ENCODE data around the gene MAPK10.

Gene MAPK10

DNA sequence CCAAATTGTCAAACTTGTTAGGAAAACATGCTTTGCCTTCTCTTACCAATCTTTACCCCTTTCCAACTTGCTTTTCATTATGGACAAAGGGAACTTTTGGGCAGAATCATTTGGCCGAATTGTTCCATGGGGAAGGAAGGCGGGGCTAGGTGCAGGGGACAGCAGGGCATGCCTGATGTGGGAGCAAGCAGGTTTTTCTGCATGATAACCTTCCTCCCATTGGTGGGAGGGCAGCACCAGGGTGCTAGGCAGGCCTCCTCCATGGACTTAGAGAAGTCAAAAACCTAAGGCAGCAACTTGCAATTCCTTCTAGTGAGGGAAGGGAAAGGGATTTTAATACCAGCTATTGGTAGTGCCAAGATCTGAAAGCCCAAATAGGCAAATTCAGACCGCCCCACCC, 260.5 kb downstream of the MAPK10 start:
- H3K9ac ChIP-seq (ENCODE audit: low read length), result no peak overlapping the region
- H3K4me1 ChIP-seq (ENCODE audit: low read length), result no peaks in the 10 kb centered on the region
- H3K36me3 ChIP-seq (replicated peaks; ENCODE audit: low read depth, low read length), result no peaks in the 10 kb centered on the region
- H4K20me1 ChIP-seq (ENCODE audit: insufficient read depth, low read length), result no peaks in the 10 kb centered on the region
- no peak overlapping the region for H3K4me3 ChIP-seq (ENCODE audit: low read length)
- H3K4me2 ChIP-seq (ENCODE audit: low read length), result no peak overlapping the region
- H3K27me3 ChIP-seq (ENCODE audit: low read depth, low read length), result no peaks in the 10 kb centered on the region
- no peaks in the 10 kb centered on the region for H3K79me2 ChIP-seq (ENCODE audit: low read length)
- H3K9me3 ChIP-seq (ENCODE audit: insufficient read depth, low read length), result no peaks in the 10 kb centered on the region
- H3K27ac ChIP-seq (ENCODE audit: low read length), result no peak overlapping the region
- TF ChIP-seq, protein P1, sequence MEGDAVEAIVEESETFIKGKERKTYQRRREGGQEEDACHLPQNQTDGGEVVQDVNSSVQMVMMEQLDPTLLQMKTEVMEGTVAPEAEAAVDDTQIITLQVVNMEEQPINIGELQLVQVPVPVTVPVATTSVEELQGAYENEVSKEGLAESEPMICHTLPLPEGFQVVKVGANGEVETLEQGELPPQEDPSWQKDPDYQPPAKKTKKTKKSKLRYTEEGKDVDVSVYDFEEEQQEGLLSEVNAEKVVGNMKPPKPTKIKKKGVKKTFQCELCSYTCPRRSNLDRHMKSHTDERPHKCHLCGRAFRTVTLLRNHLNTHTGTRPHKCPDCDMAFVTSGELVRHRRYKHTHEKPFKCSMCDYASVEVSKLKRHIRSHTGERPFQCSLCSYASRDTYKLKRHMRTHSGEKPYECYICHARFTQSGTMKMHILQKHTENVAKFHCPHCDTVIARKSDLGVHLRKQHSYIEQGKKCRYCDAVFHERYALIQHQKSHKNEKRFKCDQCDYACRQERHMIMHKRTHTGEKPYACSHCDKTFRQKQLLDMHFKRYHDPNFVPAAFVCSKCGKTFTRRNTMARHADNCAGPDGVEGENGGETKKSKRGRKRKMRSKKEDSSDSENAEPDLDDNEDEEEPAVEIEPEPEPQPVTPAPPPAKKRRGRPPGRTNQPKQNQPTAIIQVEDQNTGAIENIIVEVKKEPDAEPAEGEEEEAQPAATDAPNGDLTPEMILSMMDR (IDR thresholded peaks at IDR 0.05; ENCODE audit: low read depth, low read length), result no peak
- TF ChIP-seq EZH2phosphoT487 (IDR thresholded peaks at IDR 0.05; ENCODE audit: low read depth), result no peak
- H2AFZ ChIP-seq (ENCODE audit: low read depth, low read length), result no peak overlapping the region

DNA sequence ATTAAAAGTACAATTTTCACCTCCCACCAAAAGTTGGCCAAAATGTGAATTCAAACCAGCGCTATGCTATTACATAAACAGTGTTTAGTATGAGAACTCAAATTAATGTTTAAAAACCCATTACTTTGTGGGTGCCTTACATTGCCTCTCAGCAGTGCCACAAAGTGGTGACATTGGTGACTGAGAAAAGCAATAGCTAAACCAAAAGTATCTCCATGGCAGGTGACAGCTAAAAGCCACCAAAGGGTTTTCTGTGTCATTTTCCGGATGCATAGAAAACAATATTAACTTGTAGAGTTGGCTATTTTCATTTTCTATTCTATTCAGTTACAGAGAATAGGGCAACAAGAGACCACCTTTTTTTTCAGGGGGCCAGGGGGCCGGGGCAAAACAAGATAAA, 261.2 kb downstream of the MAPK10 start:
- Histone ChIP-seq H3K79me2 (ENCODE audit: low read length) (no peaks in the 10 kb centered on the region), H3K27me3 (ENCODE audit: low read depth, low read length) (no peaks in the 10 kb centered on the region), H3K36me3 (replicated peaks; ENCODE audit: low read depth, low read length) (no peaks in the 10 kb centered on the region), H3K27ac (ENCODE audit: low read length) (no peak overlapping the region), H4K20me1 (ENCODE audit: insufficient read depth, low read length) (no peaks in the 10 kb centered on the region), H3K4me3 (ENCODE audit: low read length) (no peak overlapping the region), H3K4me2 (ENCODE audit: low read length) (no peak overlapping the region), H3K9ac (ENCODE audit: low read length) (no peak overlapping the region), H3K4me1 (ENCODE audit: low read length) (no peaks in the 10 kb centered on the region), H3K9me3 (ENCODE audit: insufficient read depth, low read length) (no peaks in the 10 kb centered on the region), H2AFZ (ENCODE audit: low read depth, low read length) (no peak overlapping the region)
- TF ChIP-seq, protein P1 (IDR thresholded peaks at IDR 0.05; ENCODE audit: low read depth, low read length), result peak; percentile 13; the same call in 1 of the 2 replicates
- no peak for TF ChIP-seq EZH2phosphoT487 (IDR thresholded peaks at IDR 0.05; ENCODE audit: low read depth)

DNA sequence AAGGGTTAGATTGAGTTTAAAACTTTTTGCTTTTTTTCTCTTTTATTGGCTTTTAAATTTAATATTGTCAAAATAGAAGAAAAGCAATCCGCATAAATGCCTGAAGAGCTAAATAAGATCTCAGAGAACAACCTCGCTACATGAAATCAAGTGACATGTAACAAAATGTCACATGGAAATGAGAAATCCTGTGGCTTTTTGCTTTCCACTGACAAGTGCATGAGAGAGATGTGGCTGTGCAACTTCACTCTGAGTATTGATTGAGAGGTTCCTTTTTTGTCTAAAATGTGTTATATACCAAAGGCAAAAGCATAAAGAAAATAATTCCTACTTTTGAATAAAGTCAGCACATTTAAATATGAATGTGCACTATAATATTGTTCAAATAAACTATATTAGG, 263.5 kb downstream of the MAPK10 start:
- no peaks in the 10 kb centered on the region for H3K36me3 ChIP-seq (replicated peaks; ENCODE audit: low read depth, low read length)
- H3K4me3 ChIP-seq (ENCODE audit: low read length), result no peak overlapping the region
- H3K27me3 ChIP-seq (ENCODE audit: low read depth, low read length), result no peaks in the 10 kb centered on the region
- H3K4me1 ChIP-seq (ENCODE audit: low read length), result no peaks in the 10 kb centered on the region
- no peak overlapping the region for H3K4me2 ChIP-seq (ENCODE audit: low read length)
- no peak overlapping the region for H2AFZ ChIP-seq (ENCODE audit: low read depth, low read length)
- H3K9me3 ChIP-seq (ENCODE audit: insufficient read depth, low read length), result no peaks in the 10 kb centered on the region
- H3K9ac ChIP-seq (ENCODE audit: low read length), result no peak overlapping the region
- no peaks in the 10 kb centered on the region for H3K79me2 ChIP-seq (ENCODE audit: low read length)
- no peaks in the 10 kb centered on the region for H4K20me1 ChIP-seq (ENCODE audit: insufficient read depth, low read length)
- TF ChIP-seq, protein P1 (IDR thresholded peaks at IDR 0.05; ENCODE audit: low read depth, low read length), result no peak
- TF ChIP-seq EZH2phosphoT487 (IDR thresholded peaks at IDR 0.05; ENCODE audit: low read depth), result no peak
- H3K27ac ChIP-seq (ENCODE audit: low read length), result no peak overlapping the region

DNA sequence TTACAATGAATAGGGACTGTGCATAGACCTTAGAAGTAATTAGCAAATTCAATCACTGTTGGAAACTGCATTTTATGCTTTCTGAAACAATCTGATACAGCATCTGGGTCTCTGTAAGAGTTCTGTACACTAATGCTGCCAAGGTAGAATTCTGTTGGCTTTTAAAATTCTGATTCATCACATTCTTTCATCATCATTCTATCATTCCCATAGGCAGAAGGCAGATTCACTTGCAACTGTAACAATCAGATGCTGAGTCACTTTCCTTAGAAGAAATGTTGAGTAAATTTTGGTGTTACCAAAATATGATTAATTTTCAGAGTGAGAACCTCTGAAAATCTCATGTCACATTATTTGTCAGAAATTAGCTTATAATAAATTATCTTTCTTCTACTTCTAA, 267.2 kb downstream of the MAPK10 start:
- no peak overlapping the region for H3K27ac ChIP-seq (ENCODE audit: low read length)
- no peaks in the 10 kb centered on the region for H3K9me3 ChIP-seq (ENCODE audit: insufficient read depth, low read length)
- H3K4me1 ChIP-seq (ENCODE audit: low read length), result no peaks in the 10 kb centered on the region
- H3K9ac ChIP-seq (ENCODE audit: low read length), result no peak overlapping the region
- no peaks in the 10 kb centered on the region for H3K27me3 ChIP-seq (ENCODE audit: low read depth, low read length)
- H3K4me2 ChIP-seq (ENCODE audit: low read length), result no peak overlapping the region
- H3K36me3 ChIP-seq (replicated peaks; ENCODE audit: low read depth, low read length), result no peaks in the 10 kb centered on the region
- H3K79me2 ChIP-seq (ENCODE audit: low read length), result no peaks in the 10 kb centered on the region
- H2AFZ ChIP-seq (ENCODE audit: low read depth, low read length), result no peak overlapping the region
- no peaks in the 10 kb centered on the region for H4K20me1 ChIP-seq (ENCODE audit: insufficient read depth, low read length)
- TF ChIP-seq, protein P1 (IDR thresholded peaks at IDR 0.05; ENCODE audit: low read depth, low read length), result no peak
- no peak for TF ChIP-seq EZH2phosphoT487 (IDR thresholded peaks at IDR 0.05; ENCODE audit: low read depth)
- no peak overlapping the region for H3K4me3 ChIP-seq (ENCODE audit: low read length)
